HG03469 (cell line): Measurements from ENCODE around the gene AQP6.

ENCODE experiments used
- ATAC-seq: cut with Tn5 transposase; IDR thresholded peaks from one replicate; pipeline ENCODE4 v1.9.1; 2021; ENCODE audit warnings: mild to moderate bottlenecking, moderate library complexity, moderate number of reproducible peaks; ENCODE audit not compliant: unreplicated experiment

The AQP6 gene

GRCh38 chr12:50025187-50026059 lies 52.7 kb downstream of the AQP6 start, which contains the start of gene RACGAP1:
Gene RACGAP1, minus strand, starts transcription at chr12:50025494. Its CDS starts 8,779 bp downstream, at chr12:50016715.
- ATAC-seq, result peak; percentile 92

GRCh38 chr12:50026691-50027090 lies 53.9 kb downstream of the AQP6 start:
- ATAC-seq, result no peak
